GM06990 (cell line): Measurements from ENCODE around the gene EPHB6.

Source experiments
- DNase-seq: peaks from one replicate; pipeline ENCODE4 v3.0.0-alpha.2; 2011; ENCODE audit not compliant: insufficient read length; ENCODE audit errors: extremely low read depth
- H3K27me3 ChIP-seq: replicated peaks from 2 replicates; pipeline ENCODE4 v1.6.0; 2011; ENCODE audit warnings: low read length; ENCODE audit not compliant: control insufficient read depth, insufficient read depth
- H3K36me3 ChIP-seq: 2 replicates; pipeline ENCODE4 v1.5.1; 2011; ENCODE audit warnings: low read length; ENCODE audit not compliant: control insufficient read depth, insufficient read depth
- H3K4me3 ChIP-seq: replicated peaks from 2 replicates; pipeline ENCODE4 v1.5.1; 2011; ENCODE audit warnings: low read depth, mild to moderate bottlenecking, control low read depth, low read length
- TF ChIP-seq, protein P1 (sequence below): IDR thresholded peaks from 2 replicates; pipeline ENCODE4 v1.5.1; 2011; ENCODE audit warnings: low read length, control low read depth, mild to moderate bottlenecking, inconsistent platforms; ENCODE audit not compliant: insufficient read depth, poor library complexity, severe bottlenecking

EPHB6 gene

GRCh38 chr7:142855756-142856564 lies 1.1 kb downstream of the EPHB6 start:
- DNase-seq, result no peak
- Histone ChIP-seq H3K27me3 (peaks cover 3% of the 10 kb centered on the region), H3K36me3 (no peaks in the 10 kb centered on the region), H3K4me3 (no peak overlapping the region)
- TF ChIP-seq, protein P1, sequence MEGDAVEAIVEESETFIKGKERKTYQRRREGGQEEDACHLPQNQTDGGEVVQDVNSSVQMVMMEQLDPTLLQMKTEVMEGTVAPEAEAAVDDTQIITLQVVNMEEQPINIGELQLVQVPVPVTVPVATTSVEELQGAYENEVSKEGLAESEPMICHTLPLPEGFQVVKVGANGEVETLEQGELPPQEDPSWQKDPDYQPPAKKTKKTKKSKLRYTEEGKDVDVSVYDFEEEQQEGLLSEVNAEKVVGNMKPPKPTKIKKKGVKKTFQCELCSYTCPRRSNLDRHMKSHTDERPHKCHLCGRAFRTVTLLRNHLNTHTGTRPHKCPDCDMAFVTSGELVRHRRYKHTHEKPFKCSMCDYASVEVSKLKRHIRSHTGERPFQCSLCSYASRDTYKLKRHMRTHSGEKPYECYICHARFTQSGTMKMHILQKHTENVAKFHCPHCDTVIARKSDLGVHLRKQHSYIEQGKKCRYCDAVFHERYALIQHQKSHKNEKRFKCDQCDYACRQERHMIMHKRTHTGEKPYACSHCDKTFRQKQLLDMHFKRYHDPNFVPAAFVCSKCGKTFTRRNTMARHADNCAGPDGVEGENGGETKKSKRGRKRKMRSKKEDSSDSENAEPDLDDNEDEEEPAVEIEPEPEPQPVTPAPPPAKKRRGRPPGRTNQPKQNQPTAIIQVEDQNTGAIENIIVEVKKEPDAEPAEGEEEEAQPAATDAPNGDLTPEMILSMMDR, result no peak

DNA sequence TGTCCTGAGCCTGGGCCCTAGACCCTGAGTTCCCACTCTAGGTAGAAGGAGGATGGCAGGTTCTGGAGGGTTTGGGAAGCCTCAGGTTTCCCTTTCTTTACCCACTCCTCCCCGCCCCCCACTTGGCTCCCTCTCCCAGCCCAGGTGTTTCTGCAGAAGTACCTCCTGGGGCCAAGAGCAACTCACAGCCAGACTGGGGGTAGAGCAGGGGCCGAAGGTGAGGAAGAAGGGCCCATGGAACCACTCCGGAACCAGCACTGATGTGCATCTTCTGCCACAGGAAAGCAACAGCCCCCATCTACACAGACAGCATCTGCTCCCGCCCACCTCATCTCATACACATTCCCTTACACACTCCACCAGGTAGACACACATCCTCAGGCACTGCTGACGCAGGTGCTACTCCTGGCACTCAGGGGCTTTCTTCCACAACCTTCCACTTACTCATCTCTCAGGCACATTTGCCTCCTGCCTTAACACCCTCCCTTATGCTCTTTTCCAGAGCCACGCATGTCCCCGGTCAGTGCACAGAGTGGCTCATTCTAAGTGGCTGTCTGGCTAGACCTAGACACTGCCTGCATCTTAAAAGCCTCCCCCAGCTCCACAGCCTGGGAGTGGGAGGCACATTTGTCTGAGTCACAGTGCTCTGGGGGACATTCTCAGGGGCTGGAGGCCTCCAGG lies 1.8 kb downstream of the EPHB6 start:
- H3K36me3 ChIP-seq, result no peaks in the 10 kb centered on the region
- TF ChIP-seq, protein P1, result no peak
- H3K27me3 ChIP-seq, result peaks cover 3% of the 10 kb centered on the region
- DNase-seq, result no peak
- no peak overlapping the region for H3K4me3 ChIP-seq

DNA sequence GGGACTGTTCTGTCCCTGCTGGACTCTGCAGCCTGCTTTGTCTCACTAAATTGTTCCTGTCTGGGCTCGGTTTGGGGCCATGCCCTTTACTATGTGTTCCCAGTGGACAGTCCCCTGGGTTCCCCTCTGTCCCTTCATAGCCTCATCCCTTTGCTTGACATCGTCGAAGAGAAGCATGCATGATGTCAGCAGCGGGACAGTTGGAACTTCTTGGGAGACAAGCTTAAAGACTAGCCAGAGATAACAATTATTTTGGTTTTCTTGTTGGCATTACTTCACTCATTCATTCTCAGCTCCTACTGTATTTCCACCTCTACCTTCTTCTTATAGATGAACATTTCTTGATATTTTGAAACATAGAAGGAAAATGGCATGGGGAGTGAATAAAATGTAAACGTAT lies 2.7 kb downstream of the EPHB6 start:
- TF ChIP-seq, protein P1, result no peak
- H3K27me3 ChIP-seq, result peaks cover 3% of the 10 kb centered on the region
- H3K36me3 ChIP-seq, result no peaks in the 10 kb centered on the region
- no peak overlapping the region for H3K4me3 ChIP-seq
- DNase-seq, result no peak

DNA sequence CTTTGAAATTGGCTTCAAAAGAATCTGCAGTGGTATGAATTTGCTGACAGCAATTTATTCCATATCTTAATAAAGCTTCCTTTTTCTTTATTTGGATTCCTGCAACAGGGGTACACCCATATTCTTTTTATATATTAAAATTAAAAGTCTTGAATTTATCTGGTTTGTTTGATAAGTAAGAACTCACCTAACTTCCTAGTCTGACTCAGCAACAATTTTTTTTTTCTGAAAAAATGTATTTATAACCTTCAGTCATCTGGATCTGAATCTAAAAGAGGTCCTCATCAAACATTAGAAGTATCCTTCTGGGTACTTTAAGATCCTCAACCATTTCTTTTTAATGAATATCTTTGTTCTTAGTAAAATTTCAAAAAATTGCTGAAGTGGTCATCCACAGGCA lies 4.5 kb downstream of the EPHB6 start:
- TF ChIP-seq, protein P1, result no peak
- no peaks in the 10 kb centered on the region for H3K36me3 ChIP-seq
- H3K27me3 ChIP-seq, result peaks cover 3% of the 10 kb centered on the region
- H3K4me3 ChIP-seq, result no peak overlapping the region
- no peak for DNase-seq

DNA sequence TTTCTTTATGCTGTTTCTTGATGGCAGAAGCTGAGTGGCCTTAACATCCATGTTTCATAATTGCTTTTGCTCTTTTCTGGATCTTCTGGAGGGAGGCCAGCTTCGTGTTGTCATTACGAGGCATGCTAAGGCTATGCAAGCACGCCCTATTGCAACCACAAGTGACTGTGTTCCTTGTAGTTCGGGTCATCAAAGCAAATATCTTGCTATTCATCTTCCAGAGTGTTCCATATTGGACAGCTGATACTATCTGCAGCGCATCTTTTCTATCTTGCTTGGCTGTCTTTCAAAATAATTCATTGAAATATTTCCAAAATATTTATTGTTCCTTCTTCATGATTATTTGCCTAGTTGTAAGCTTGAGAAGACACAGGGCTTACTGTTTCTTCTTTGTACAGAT lies 5.0 kb downstream of the EPHB6 start:
- peaks cover 3% of the 10 kb centered on the region for H3K27me3 ChIP-seq
- H3K4me3 ChIP-seq, result no peak overlapping the region
- DNase-seq, result no peak
- TF ChIP-seq, protein P1, result no peak
- no peaks in the 10 kb centered on the region for H3K36me3 ChIP-seq
